Activated effector memory CD4-positive, alpha-beta T cell treated with Interleukin-2 at 50 U/mL for 16 hours (primary cell): ENCODE measurements around the gene TBC1D2.
"Not testable (repeated sequence)": the region's sequence is repeated elsewhere in the genome, so short reads cannot be mapped to it uniquely, and the experiment has no call there.

Experiments
- DNase-seq: peaks from one replicate; pipeline ENCODE4 v3.0.0-alpha.2; 2020

Gene TBC1D2

GRCh38 chr9:98271479-98271878 is 16.0 kb upstream of the TBC1D2 start:
- no peak for DNase-seq

GRCh38 chr9:98270284-98270683 is 14.8 kb upstream of the TBC1D2 start:
- DNase-seq = not testable (repeated sequence)

- not testable (repeated sequence) for DNase-seq
These were observed 14.2 kb upstream of the TBC1D2 start for GRCh38 chr9:98269652-98270051.

- DNase-seq = not testable (repeated sequence)
These were observed 12.1 kb upstream of the TBC1D2 start for GRCh38 chr9:98267556-98267955.

- DNase-seq = no peak
These were observed 9.1 kb upstream of the TBC1D2 start for GRCh38 chr9:98264516-98264915.

GRCh38 chr9:98263482-98264357 is 8.3 kb upstream of the TBC1D2 start:
- peak; percentile 72 for DNase-seq

- DNase-seq = no peak
These were observed 7.6 kb upstream of the TBC1D2 start for GRCh38 chr9:98263080-98263479.

- DNase-seq = no peak
These were observed 6.6 kb upstream of the TBC1D2 start for GRCh38 chr9:98262056-98262455.

- no peak for DNase-seq
These were observed 5.2 kb upstream of the TBC1D2 start for GRCh38 chr9:98260635-98261034.

GRCh38 chr9:98259791-98260190 is 4.3 kb upstream of the TBC1D2 start:
- no peak for DNase-seq

GRCh38 chr9:98256756-98257155 is 1.3 kb upstream of the TBC1D2 start:
- DNase-seq = peak; percentile 22

- DNase-seq = no peak
These were observed 330 bp downstream of the TBC1D2 start for GRCh38 chr9:98255061-98255577.

- DNase-seq = no peak
These were observed 1.0 kb downstream of the TBC1D2 start for GRCh38 chr9:98254228-98255060.

- DNase-seq = no peak
These were observed 1.9 kb downstream of the TBC1D2 start for GRCh38 chr9:98253565-98253964.

- no peak for DNase-seq
These were observed 3.9 kb downstream of the TBC1D2 start for GRCh38 chr9:98251551-98251950.

- no peak for DNase-seq
These were observed 5.7 kb downstream of the TBC1D2 start for GRCh38 chr9:98249771-98250170.

- DNase-seq = no peak
These were observed 6.5 kb downstream of the TBC1D2 start for GRCh38 chr9:98248737-98249474.

GRCh38 chr9:98247831-98248657 is 7.4 kb downstream of the TBC1D2 start:
- no peak for DNase-seq

- no peak for DNase-seq
These were observed 13.0 kb downstream of the TBC1D2 start for GRCh38 chr9:98242426-98242825.

GRCh38 chr9:98241357-98242300 is 13.8 kb downstream of the TBC1D2 start:
- DNase-seq = no peak

- no peak for DNase-seq
These were observed 15.0 kb downstream of the TBC1D2 start for GRCh38 chr9:98240475-98240874.
